ES-I3 (cell line): ENCODE data around the gene PTCH1.
A peak's percentile ranks its signal among the peaks of the same experiment; 100 is the strongest.

Experiments
- H3K36me3 ChIP-seq: 2 replicates; pipeline ENCODE4 v1.6.1; 2013; ENCODE audit warnings: mild to moderate bottlenecking, low read length, control low read depth, moderate library complexity; ENCODE audit not compliant: insufficient read depth
- H3K4me1 ChIP-seq: 2 replicates; pipeline ENCODE4 v1.6.1; 2013; ENCODE audit warnings: mild to moderate bottlenecking, control low read depth, low read length; ENCODE audit not compliant: insufficient read depth
- H3K9ac ChIP-seq: 2 replicates; pipeline ENCODE4 v1.6.1; 2013; ENCODE audit warnings: low read depth, mild to moderate bottlenecking, low read length, moderate library complexity
- H3K9me3 ChIP-seq: 2 replicates; pipeline ENCODE4 v1.6.1; 2013; ENCODE audit warnings: mild to moderate bottlenecking, low read length, moderate library complexity; ENCODE audit not compliant: control insufficient read depth, insufficient read depth

Gene PTCH1

DNA sequence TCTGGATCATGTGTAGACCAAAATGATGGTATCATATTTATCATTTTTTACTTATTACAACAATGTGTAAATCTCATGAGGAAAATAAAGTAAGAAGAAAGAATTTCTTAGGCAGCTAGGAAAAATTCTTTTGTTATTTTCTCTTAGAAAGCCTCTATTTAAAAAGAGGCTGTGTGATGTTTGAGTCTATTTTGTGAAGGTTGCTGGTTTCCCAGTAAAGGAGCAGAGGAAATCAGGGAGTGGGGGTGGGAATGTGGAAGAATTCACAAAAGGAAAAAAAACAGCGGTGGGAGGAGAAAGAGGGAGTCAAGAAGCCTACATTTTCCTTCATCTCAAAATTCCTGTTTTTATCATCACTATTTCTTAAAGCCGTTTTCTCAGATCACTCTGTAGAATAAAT, 20.1 kb downstream of the PTCH1 start:
- H3K9me3 ChIP-seq: no peaks in the 10 kb centered on the region
- H3K9ac ChIP-seq: no peak overlapping the region
- peaks cover 33% of the 10 kb centered on the region for H3K4me1 ChIP-seq
- no peaks in the 10 kb centered on the region for H3K36me3 ChIP-seq

DNA sequence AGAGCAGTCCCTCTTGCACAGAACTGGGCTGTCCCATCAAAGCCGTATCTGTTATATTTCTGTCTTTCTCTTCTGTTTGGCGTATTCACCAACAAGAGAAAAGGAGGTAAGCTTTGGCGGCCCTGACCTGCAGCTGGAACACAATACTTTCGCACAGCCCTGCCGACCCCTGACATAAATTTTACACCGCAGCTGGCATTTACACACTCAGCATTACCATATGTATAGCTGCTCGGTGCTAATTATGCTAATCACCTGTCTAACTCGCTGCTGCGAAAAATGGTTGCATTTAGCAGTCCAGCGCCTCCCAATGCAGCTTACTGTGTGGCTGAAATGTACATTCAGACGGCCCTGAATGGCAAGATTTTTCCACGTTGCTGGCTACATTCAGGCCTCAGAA, 20.8 kb downstream of the PTCH1 start:
- no peak overlapping the region for H3K9ac ChIP-seq

DNA sequence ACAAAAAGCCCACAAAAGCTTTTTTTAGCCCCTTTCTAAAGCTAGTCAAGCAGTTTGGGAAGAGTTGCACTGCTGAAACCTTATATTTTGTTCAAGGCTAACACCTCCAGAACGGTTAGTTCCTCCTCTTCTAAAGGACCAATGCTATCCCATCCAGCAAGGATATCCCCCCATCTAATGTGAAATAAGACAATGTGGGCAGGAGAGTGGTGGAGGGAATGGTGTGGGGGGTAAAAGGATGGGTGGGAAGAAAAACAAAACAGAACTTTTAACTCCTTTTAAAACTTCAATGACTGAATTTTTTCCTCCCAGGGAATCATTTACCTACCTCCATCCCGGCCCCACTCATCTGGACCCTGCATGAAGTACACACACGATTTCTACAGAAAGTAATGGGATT, 21.2 kb downstream of the PTCH1 start:
- Histone ChIP-seq H3K4me1 (peaks cover 33% of the 10 kb centered on the region), H3K9me3 (no peaks in the 10 kb centered on the region), H3K9ac (no peak overlapping the region), H3K36me3 (no peaks in the 10 kb centered on the region)

More for the DNA sequence above, 20.8 kb downstream of the PTCH1 start:
- Histone ChIP-seq H3K36me3 (no peaks in the 10 kb centered on the region), H3K9me3 (no peaks in the 10 kb centered on the region), H3K4me1 (peaks cover 33% of the 10 kb centered on the region)

DNA sequence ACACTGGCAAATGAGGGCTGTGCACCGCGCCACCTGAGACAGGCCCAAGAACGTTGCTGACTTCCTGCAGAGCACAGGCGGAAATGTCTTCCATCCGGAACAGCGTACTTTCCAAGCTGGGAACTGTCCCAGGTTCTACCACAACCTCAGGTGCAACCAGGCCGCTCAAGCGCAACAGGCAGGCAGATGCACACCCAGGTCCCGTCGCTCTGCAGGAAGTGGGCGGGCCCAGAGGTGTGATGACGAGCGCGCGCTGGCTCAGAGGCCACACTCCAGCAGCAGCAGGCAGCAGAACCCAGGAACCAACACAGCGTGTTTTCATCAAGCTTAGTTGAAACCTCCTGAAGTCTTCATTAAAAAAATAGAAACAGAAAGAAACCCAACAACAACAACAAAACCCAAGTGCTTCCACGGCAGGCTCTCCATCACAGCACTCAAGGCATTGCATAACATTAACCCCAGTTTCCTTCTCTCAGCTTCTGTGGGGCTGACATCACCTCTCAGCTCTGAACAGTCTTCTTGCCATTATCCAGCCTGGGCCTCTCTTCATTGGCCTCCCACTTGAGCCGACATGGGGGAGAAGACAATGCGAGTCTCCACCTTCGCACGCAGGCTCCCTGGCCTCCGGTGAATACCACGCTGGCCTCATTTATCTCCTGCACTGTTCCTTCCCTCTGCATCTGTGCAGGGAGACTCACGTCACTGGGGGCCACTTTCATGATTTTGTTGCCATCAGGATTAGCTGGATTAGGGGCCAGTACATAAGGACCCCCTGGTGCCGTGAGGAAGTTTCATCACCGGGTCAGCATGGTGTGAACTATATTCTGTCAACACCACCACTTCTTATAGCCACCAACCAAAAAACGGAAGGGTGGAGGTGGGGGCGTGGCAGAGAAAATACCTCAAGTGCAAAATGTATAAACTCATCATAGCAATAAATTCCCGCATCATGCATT, 22.1 kb downstream of the PTCH1 start:
- H3K36me3 ChIP-seq: no peaks in the 10 kb centered on the region
- peaks cover 33% of the 10 kb centered on the region for H3K4me1 ChIP-seq
- no peaks in the 10 kb centered on the region for H3K9me3 ChIP-seq
- peak overlapping the region; percentile 28; the same call in 1 of the 2 replicates for H3K9ac ChIP-seq

DNA sequence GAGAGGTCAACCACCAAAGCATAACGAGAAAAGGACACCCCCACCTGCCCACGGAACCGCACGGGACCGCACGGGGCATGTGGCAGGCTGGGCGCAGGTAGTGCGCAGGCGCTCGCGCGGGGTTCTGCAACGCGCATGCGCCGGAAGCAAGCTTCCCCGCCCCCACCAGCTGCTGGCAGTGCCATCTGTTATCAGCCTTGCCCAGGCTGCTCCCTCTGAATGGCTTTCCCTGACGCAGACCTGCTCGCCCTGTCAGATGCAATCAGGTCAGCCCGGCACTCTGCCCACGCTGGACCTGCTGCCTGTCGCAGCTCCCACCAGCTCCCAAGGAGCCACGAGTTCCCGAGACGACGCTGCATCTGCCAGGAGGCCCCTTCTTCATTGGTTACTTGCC, 22.8 kb downstream of the PTCH1 start:
- Histone ChIP-seq H3K36me3 (no peaks in the 10 kb centered on the region), H3K9me3 (no peaks in the 10 kb centered on the region), H3K4me1 (peaks cover 33% of the 10 kb centered on the region), H3K9ac (no peak overlapping the region; the same call in 1 of the 2 replicates)

DNA sequence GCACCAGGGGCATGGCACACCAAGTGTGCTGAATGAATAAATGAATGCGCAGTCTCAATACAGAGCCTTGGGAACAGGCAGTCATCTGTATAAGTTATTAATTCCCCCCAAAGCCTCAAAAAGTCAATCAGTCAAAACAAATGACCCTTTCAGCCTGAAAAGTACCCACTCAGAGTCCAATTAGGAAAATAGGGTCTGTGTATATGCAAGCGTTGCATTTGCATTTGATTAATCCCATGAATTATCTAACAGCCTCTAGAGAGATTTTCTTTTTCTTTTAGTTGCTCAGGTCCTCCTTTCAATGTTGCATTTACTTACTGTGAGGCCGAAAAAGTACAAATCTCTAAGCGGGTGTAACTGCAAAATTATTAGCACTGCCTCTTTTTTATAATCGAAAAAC, 23.4 kb downstream of the PTCH1 start:
- Histone ChIP-seq H3K9me3 (no peaks in the 10 kb centered on the region), H3K9ac (no peak overlapping the region), H3K4me1 (peaks cover 33% of the 10 kb centered on the region), H3K36me3 (no peaks in the 10 kb centered on the region)

DNA sequence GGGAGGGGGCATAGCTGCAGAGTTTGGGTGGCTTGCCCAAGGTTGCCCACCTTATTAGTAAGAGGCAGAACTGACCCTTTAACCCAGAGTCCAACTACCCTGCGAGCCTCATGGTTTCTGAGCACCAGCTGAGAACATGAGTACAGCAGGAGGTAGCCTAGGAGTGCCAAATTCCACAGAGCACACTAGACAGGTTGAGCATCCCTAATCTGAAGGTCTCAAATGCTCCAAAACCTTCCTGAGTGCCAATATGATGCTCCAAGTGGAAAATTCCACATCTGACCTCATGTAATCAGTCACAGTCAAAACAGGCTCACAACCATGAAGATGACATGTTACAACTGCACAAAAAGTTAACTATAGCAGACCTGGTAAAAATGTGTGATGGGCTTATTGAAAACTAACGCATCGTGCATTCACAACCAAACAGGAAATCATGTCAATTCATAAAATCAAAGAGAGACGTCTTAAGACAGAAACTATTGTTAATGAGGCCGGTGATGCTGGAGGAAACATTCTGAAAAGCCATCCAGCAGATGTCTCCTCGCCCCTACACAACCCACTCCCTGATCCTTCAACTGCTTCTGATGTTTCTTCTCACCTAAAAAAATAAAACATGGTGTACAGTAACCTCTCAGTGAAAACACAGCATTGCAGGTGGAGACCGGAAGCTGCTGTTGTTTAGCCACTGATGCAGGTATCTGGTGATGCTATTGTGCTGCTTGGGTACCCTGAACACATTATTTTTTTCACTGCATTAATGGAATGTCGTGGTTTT, 25.0 kb downstream of the PTCH1 start:
- H3K36me3 ChIP-seq: no peaks in the 10 kb centered on the region
- no peaks in the 10 kb centered on the region for H3K9me3 ChIP-seq
- no peak overlapping the region for H3K9ac ChIP-seq
- H3K4me1 ChIP-seq: peaks cover 22% of the 10 kb centered on the region

DNA sequence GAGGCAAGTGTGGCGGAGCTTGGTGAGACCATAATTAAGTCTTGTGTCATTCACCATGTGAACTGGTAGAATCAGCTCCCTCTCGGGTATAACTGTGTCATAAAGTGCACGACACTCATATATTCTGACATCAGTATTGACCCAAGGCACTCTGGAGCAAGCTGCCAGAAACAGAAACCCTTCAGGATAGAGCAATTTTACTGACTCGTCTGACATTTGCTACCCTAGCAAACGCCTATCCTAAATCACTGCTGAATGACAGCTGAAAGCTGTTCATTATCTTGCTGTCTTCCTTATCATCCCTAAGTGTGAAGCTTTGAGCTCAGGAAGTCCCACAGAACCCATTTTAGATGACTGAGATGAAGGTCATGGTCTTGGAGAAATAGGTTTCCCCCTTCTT, 27.8 kb downstream of the PTCH1 start:
- H3K36me3 ChIP-seq: no peaks in the 10 kb centered on the region
- H3K9me3 ChIP-seq: no peaks in the 10 kb centered on the region
- no peaks in the 10 kb centered on the region; the same call in 1 of the 2 replicates for H3K4me1 ChIP-seq
- H3K9ac ChIP-seq: no peak overlapping the region

DNA sequence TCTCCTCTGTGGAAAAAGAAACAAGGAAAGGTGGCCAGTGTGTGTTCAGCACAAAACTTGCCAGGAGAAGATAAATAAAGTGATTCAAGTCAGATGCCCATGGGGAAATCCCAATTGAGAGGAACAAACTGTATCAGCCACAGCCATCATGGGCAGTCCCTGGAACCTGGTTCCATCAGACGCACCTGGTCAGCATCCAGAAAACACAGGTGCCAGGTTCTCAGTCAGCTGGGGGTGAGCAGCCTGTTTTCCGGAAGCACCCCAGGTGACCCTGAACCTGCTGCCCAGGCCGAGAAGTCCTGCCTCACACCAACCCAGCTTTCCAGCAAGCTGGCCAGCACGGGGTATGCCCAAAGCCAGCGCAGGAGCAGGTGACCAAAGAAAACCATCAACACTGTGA, 30.5 kb downstream of the PTCH1 start:
- Histone ChIP-seq H3K4me1 (peaks cover 13% of the 10 kb centered on the region), H3K9me3 (no peaks in the 10 kb centered on the region), H3K9ac (no peak overlapping the region), H3K36me3 (no peaks in the 10 kb centered on the region)

DNA sequence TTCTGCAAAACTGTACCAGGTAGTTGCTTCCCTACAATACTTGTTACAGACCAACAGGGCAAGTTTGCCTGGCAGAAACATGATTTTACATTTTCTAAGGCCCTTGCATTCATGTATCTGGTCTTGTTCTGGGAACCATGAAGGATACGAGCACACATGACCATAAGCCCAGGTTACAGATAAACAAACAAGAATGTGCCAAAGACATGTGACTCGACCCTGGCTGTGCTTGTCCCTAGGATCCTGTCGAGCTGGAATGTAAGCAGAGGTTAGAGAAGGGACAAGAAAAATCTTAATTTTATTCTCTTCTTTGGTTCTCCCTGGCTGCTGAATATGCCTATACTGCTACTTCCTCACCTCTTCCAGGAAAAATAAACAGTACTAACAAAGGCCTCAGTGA, 32.5 kb downstream of the PTCH1 start:
- H3K9me3 ChIP-seq: no peaks in the 10 kb centered on the region
- H3K36me3 ChIP-seq: no peaks in the 10 kb centered on the region
- H3K4me1 ChIP-seq: peaks cover 22% of the 10 kb centered on the region
- H3K9ac ChIP-seq: no peak overlapping the region

DNA sequence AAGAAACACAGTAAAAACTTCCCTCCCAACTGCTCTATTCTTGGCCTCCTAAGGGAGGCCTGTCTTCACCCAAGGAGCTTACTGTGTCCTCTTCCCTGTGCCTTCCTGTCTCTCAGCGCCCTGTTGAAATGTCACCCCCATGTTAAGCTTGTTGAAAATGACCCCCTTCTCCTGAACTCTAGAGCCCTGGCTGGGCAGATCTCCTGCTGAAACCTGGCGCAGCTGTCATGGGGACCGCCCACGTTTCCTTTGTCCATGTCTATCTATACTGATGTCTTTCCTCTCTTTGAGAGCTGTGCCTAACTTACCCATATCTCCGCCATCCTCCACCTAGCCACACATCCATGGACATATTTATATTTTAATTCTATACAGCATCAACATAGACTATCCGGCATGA, 33.3 kb downstream of the PTCH1 start:
- Histone ChIP-seq H3K36me3 (no peaks in the 10 kb centered on the region), H3K9ac (no peak overlapping the region), H3K4me1 (peaks cover 24% of the 10 kb centered on the region), H3K9me3 (no peaks in the 10 kb centered on the region)

DNA sequence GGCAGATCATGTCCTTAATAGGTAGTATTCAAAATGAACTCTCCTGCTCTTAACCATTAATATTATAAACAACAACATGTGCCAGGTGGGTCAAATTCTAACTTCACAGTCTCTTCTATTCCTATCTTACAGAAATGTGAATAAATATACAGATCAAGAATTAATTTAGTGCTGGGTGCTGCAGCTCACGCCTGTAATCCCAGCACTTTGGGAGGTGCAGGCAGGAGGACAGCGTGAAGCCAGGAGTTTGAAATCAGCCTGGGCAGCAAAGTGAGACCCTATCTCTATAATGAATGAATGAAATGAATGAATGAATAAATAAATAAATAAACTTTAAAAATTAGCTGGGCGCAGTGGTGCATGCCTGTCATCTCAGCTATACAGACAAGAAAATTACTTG, 34.1 kb downstream of the PTCH1 start:
- H3K4me1 ChIP-seq: peaks cover 28% of the 10 kb centered on the region
- H3K9me3 ChIP-seq: no peaks in the 10 kb centered on the region
- H3K9ac ChIP-seq: no peak overlapping the region
- H3K36me3 ChIP-seq: no peaks in the 10 kb centered on the region

DNA sequence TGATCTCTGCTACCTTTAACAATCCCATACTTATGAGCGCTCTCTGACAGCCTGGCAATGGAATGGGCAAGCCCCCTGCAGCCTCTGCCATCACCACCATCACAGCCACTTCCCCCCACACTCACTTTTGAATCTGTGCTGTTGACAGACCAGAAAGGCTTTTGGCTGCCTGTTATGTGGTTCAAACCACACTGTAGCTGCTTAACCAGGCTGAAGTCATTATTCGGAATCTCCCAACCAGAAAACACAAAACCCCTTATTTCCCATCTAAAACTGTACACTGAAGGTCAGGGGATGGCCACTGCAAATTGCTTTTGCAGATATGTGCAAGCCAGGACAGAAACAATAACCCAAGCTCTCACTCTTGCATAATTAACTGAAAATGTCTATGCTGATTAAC, 35.8 kb downstream of the PTCH1 start:
- H3K9ac ChIP-seq: no peak overlapping the region
- no peaks in the 10 kb centered on the region for H3K9me3 ChIP-seq
- H3K4me1 ChIP-seq: peaks cover 28% of the 10 kb centered on the region
- 0 out of 2 replicates have a peak, but pooled peaks cover 4% of the 10 kb centered on the region for H3K36me3 ChIP-seq

DNA sequence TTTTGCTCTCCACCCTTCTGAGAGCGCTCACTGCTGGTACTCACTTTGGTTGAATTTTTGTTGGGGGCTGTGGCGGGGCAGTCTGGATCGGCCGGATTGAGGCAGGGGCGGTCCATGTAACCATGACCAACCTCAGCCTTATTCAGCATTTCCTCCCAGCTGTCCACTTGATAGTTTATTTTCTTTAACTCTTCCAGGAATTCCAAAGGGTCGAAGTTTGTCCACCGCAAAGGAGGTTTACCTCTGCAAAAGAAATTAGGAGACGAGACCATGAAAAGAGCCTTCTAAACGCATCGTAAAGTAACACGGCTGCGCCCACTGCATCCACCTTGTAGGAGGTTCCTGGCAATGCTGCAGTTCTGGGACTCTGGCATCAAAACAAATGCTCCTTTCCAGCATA, 36.4 kb downstream of the PTCH1 start:
- Histone ChIP-seq H3K9me3 (no peaks in the 10 kb centered on the region), H3K4me1 (peaks cover 28% of the 10 kb centered on the region), H3K9ac (no peak overlapping the region), H3K36me3 (0 out of 2 replicates have a peak, but pooled peaks cover 4% of the 10 kb centered on the region)

DNA sequence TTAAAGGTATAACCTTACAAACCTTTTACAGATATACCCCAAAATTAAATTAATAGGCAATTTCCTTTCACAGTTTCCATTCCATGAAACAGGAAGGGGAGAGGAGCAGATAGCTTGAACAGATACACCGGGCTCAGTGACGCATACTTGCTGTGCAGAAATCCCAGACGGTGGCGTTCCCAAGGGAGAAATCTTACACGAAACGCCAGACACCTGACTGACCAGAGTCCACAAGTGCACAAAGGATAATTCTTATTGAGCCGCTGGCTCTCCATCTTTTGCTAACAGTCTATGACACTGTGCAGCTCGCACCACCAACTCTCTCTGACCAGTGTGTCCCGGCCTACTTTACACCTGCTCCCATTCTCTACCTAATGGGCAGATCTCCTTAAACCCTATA, 37.4 kb downstream of the PTCH1 start:
- Histone ChIP-seq H3K4me1 (peaks cover 28% of the 10 kb centered on the region), H3K36me3 (0 out of 2 replicates have a peak, but pooled peaks cover 4% of the 10 kb centered on the region), H3K9ac (no peak overlapping the region), H3K9me3 (no peaks in the 10 kb centered on the region)
